HuH-7 (cell line): Measurements from ENCODE around the gene BDH1.

Experiments
- DNase-seq: peaks from one replicate; pipeline ENCODE4 v3.0.0; 2011; ENCODE audit warnings: low spot score

The BDH1 gene

DNA sequence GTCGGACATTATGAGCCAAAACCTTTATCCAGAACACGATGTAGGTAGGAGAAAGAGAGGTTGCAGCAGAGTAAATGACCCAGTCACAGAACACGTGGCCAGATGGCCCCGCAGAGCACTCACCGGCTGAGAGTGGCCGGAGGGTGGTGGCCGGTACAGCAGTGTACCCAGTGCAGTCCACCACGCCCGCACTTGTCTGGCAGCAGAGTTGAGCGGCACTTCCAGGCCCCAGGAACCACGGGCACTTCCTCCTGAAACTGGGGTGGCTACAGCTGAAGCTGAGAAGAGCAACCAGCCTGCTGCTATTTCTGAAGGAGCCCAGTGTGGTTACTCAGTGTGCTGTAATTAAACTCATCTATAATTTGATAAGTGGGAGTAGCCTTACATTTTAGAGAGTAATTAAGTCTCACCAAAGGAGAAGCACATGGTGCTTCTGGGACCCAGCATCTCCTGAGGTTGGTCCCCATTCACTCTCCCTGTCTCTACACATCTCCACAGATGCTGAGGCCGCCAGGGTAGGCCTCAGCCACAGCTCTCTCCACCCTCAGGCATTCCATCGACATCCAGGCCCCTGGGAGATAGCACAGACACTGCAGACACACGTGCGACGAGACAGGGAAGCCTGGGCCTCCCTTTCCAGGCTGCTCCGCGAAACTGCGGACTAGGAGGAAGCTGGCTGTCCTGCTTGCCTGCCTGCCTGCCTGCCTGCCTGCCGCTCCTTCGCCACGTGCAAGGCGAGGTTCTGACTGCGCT, 49.8 kb downstream of the BDH1 start:
- DNase-seq = no peak

DNA sequence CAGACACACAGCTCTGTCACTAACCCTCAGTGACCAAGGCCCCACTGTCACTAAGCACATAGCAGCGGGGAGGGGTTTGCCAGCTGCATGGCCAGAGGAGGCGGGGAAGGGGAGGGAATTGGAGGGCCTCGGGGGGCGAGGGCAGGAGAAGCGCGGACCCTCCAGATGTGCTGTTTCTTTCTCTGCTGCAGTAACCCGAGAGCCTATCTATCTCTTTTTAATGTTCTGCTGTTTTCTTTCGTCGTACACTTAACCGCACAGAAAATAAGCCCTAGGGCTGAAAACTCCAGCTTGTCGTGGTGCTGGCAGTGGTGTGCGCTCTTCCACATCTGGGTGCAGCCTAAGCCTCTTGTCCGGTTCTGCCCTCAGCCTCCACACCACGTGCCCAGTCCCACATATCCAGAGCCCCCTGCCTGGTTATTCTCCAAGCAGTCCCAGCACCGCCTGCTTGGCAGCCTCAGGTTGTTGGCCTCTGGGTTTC, 51.1 kb downstream of the BDH1 start:
- DNase-seq = no peak

DNA sequence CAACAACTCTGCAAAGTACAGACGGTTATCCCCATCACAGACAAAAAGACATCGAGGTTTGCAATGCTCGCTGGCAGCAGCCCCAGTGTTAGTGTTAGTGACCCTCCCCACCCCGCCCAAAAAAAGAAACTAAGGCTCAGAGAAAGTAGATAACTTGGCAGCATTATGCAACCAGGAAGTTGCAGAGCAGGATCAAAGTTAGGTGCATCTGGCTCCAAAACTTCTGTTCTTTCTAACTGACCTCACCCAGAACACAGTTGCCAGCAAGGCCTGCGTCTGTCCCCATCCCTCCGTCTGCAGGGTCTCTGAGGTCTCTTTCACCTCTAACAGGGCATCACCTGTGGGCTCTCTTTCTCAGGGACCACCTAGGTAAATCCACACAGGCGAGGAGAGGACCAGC, 51.5 kb downstream of the BDH1 start:
- no peak for DNase-seq

DNA sequence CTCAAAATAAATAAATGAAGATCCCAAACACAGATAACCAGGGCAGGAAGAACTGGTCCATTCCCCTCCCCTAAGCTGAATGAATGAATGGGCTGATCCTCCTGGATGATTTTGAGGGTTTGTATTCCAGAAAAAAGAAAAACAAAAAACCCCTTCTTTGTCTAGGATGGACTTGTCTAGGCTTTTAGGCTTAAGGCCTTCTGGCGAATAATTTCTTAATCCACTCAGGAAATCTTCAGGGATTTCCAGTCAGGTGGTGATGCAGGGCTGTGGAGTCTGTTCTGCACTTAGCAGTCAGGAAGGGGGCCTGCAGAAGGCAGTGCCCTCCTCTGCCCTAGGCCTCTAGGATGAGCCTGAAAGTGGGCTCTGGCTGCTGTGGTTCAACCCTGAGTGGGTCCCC, 52.1 kb downstream of the BDH1 start:
- DNase-seq = no peak

DNA sequence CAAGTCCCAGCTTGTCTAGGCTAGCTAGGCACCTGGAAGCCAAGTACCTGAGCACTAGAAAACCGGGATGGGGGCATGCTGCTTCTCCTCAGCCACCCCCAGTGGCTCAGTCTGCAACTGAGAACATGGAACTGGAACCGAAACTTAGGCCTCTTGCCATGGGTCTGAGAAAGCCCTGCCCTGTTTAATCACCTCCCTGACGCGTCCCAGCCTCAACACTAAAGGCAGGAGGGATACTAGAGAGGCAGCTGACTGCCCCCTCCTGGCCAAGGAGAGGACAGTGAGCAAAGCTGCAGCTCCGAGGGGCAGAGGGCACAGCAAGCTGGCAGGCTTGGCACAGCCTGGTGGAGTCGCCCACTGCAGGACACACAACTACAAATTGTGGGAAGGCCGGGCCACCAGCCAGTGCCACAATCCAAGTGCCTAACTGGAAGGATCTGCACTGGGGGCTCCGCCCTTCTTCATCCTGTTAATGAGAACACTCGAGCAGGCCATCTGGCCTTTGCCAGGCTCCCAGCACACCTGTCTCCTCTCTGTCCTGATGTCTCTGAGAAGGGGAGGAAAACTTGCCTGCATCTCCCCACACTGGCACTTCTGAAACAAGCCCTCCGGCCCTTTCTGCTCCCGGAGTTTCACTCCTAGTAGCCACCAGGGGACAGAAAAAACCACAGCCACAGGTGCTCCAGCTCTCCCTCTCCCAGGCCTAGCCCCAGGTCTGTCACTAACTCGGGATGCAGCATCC, 53.7 kb downstream of the BDH1 start:
- peak; percentile 83 for DNase-seq

DNA sequence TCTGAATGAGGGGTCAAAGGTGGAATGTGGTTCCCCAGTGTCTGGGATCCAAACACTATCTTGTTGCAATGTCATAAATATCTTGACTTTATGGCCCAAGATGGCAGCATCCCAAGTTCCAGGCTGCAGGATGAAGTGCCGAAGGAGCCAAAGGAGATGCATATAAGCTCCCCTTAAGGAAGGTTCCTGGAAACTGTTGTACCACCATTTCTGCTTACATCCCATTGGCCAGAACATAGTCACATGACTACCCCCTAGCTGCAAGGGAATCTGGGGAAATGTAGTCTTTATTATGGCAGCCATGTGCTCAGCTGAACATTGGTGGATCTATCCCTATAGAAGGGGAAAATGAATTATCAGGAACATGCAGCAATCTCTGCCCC, 54.3 kb downstream of the BDH1 start:
- no peak for DNase-seq

- DNase-seq = no peak
Measured at GRCh38 chr3:197500812-197501211, 55.0 kb downstream of the BDH1 start.

- no peak for DNase-seq
Measured at GRCh38 chr3:197499427-197499826, 56.3 kb downstream of the BDH1 start.

GRCh38 chr3:197498499-197499241, 57.1 kb downstream of the BDH1 start:
- DNase-seq = no peak

DNA sequence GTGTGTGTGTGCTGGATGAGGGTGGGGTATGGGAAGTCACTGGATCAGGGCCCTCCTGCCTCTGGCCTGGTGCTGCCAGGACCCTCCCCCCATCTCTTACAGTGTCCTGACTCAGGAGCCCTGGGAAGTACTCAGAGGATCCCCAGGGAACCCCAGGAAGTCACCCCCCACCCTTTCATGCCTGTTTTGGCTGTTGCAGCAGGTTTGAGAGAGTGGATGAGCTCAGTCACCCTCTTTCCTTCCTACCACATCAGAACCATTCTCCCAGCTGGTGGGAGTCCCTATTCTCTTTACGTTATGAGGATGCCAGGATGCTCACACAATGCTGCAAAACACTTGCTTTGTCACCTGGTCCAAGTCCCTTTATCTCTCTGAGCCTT, 59.0 kb downstream of the BDH1 start:
- no peak for DNase-seq

DNA sequence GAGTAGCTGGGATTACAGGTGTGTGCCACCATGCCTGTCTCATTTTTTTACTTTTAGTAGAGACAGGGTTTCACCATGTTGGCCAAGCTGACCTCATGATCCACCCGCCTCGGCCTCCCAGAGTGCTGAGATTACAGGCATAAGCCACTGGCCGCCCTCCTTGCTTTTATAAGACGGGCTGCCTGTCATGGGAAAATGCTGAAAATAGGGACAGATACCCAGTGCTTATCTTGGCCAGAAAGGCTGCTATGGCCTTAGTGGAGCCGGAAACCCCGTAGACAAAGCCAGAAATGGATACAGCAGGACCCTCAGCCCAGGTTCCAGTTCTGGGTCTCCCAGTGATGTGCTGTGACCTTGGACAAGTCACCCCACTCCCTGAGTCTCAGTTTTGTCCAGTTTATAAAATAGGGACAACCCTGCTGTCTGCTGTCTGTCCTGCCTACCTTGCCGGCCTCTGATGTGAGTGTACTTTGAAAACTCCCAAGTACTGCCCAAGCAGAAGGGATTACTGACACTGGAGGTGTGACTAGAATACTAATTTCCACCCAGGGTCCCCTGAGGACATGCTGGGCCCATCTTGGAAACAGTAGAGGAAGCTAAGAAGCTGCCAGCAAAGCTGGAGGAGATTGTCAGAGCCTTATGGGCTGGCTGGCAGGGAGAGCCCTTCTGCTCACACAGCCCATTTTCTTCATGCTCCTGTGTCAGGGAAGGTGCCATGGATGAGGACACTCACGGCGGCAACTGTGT, 59.6 kb downstream of the BDH1 start:
- no peak for DNase-seq

GRCh38 chr3:197495499-197495898, 60.3 kb downstream of the BDH1 start:
- no peak for DNase-seq

GRCh38 chr3:197495059-197495455, 60.7 kb downstream of the BDH1 start:
- no peak for DNase-seq

GRCh38 chr3:197494366-197495058, 61.3 kb downstream of the BDH1 start:
- DNase-seq = no peak

DNA sequence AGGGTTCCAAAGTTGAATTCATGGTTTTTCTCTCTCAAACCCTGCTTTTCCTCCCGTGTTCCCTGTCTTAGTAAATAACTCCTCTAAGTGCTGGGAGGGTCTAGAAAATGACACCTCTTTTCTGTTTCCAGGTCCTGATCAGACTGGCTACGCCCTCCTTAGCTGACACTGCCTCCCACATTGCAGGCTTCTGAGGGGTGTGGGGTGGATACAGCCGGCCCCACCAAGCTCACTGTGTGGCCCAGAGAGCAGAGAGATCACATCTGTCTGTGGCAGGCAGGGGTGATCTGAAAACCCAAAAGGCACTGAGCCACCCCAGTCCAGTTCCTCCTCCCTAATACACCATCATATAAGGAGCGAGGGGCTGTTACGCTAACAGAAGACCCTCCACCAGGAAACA, 62.7 kb downstream of the BDH1 start:
- DNase-seq = no peak

GRCh38 chr3:197491923-197492664, 63.7 kb downstream of the BDH1 start:
- no peak for DNase-seq

- no peak for DNase-seq
Measured at GRCh38 chr3:197491478-197491877, 64.3 kb downstream of the BDH1 start.

GRCh38 chr3:197490098-197491058, 65.4 kb downstream of the BDH1 start:
- no peak for DNase-seq

DNA sequence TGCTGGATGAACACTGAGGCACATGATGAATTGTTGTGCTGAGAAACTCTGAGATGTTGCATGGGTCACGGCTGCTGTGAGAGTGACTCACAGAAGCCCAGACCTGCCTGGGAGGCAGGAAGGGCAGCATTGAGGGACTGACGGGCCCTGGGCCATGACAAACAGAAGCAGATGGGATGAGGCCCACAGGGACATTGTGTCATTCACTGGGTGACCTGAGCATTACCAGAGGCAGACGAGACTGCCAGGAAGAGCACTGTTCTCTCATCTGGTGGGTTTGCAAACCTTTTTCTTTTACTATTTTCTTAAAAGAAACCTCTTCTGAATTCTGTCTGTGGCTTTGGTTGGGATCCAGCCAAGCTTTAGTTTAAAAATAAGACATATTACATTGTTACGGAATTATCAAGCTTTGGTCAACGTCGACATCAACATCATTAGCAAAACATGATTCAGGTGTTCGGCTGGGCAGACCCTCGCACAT, 67.8 kb downstream of the BDH1 start:
- no peak for DNase-seq

GRCh38 chr3:197486861-197487260, 68.9 kb downstream of the BDH1 start:
- DNase-seq = no peak
